HL-60/S4 treated with phorbol 12-myristate 13-acetate at 8.2 ng/mL for 4 days and 3 days (cell line): ENCODE data around the gene RUNX1.

Source experiments
- in situ Hi-C: fragments of 300-500 bp; cut with MboI; formaldehyde crosslinking; loops from 2 replicates; pipeline ENCODE4 v1.15.0; 2022; ENCODE audit warnings: low sequenced_read_pairs

RUNX1 gene

DNA sequence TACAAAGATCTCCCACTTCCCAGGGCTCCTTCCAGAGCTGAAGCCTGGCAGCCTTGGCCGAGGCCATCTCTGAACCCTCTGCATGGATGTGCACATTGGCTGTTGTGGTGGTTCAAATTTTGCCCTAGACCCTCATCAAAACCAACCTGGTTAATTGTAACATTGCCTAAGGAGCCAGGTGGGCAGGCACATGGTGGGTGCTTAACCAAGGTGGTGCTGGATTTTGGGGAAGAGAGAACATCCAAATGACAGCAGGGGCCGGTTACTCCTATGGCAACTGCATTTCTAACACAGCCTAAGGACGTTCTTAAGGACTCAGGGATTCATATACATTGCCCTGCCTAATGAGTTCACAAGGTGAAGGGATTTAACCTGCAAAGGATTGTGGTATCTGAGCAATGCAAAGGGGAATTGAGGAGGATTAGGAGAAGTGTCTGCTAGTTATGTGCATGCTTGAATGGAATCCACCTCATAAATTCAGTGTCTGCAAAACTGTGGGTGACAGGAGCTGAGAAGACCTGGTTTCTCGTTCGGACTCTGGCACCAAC lies 10.3 kb downstream of the RUNX1 start:
- in situ Hi-C loops, result loop anchor here (25.0 kb wide), 1 partner anchor 898 kb away; no protein-coding TSS in a partner anchor

DNA sequence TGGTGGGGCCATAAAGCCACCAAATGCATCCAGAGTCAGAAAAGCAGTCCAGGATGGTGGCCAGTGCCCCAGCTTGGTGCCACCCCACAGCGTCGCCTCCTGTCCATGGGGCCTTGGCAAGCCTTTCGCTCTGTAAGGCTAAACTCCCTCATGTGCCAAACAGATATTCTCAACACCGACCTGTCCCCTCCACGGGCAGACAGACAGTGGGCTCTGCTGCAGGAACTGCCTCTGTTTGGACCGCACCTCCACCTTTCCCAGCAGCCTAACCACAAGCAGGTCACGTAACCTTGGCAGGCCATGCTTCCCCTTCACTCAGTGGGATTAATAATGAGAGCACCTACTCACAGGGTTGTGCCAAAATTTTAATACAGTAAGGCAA lies 11.7 kb downstream of the RUNX1 start:
- in situ Hi-C loops, result loop anchor here (25.0 kb wide), 1 partner anchor 900 kb away; no protein-coding TSS in a partner anchor

DNA sequence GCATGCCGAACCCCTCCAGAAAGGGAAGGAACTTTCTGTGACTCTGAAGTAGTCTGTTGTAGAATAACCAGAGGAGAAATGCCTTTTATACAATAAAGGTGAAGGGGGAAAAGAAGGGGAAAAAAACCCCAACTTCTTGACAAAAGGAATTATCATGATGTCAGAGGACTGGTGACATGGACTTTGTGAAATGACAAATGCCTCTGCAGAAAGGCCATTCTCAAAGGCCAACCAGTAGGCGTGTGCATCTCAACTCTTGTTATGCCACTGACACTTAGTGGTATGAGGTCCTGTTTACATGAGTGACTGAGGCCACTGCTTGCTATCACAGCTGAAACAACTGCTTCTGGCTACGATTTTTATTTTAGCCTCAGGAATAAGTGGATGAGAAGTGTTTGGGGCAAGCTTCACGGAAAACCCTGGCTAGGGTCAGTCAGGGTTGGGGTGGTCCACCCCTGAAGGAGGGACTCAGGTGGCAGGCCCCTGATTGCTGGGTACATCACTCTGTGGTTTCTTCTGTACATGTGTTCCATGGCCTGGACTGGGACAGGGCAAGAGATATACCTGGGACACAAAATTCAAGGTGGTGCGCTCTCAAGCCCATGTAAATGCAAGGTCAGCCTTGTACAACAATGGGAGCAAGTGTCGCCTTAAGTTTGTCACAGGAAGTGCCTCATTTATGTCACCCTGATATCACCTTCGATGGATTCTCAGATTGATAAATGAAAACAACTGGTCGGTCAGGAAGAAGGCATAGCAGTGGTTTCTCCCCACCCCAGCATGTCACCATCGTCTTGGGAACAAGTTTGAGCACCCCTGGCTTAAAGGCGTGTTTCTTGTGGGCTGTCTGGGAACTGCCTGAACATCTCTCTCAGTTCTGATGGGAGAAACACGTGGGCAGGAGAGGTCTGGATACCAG lies 12.4 kb downstream of the RUNX1 start:
- in situ Hi-C loops, result loop anchor here (25.0 kb wide), 1 partner anchor 901 kb away; no protein-coding TSS in a partner anchor

DNA sequence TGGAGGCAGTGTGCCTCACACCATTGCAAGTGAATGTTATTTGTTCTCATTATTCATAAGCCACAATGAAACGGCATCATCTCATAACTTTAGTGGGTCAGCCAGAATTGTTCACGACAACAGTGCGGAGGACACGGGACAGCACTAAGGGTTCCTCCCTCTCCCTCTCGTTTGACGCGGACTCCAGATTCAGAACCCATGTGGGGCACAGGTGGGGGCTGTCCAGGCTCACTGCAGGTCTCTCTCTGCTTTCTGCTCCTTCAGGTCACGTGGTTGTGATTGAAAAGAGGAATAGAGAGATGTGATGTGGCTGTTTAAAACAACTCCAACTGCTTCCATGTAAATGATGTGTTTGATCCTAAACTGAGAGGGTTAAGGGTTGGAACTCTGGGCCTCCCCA lies 13.5 kb downstream of the RUNX1 start:
- in situ Hi-C loops, result loop anchor here (25.0 kb wide), 1 partner anchor 902 kb away; no protein-coding TSS in a partner anchor

DNA sequence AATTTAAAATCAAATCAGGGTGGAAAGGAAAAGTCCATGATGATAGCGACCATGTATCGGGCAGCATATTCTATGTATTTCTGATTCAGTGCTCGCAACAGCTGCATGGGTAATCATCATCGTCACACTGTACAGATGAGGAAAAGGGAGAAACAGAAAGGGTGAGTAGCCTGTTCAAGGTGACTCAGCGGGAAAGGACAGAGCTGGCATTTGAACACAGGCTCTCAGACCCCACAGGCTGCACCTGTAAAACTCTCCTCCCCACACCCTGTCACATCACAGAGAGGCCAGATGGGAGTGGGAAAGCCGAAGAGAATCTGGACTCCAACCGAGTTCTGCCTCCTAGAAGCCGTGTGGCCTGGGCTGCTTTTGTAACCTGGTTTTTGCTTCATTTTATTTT lies 14.0 kb downstream of the RUNX1 start:
- in situ Hi-C loops, result loop anchor here (25.0 kb wide), 1 partner anchor 902 kb away; no protein-coding TSS in a partner anchor

DNA sequence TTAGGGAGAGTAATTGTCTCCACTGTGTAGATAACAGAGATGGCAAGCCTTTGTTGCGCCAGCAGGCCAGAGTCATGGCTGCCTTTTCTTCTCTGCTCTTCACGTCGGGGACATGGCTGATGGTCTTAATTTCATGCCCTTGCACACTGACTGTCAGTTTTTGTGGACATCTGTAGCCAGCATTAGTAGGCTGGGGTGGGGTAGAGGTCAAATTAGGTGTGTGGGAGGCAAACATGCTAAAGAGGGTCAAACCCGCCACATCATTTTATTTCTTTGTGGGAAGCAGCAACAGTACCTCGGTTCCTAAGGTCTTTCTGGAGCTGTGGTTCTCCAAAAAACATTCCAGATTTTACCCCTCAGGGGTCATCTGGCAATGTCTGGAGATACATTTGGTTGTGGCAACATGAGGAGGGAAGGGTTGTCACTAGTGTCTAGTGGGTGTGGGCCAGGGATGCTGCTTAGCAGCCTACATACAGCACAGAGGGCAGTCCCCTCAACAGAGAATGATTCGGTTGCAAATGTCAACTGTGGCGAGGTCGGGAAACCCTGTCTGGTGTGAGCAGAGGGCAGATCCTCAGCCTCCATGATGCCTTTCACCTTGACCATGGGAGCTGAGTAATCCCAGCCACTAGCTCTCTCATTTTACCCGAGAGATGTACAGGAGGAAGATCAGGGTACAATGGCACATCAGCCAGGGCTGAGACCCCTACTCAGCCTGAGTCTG lies 14.7 kb downstream of the RUNX1 start:
- in situ Hi-C loops, result loop anchor here (25.0 kb wide), 1 partner anchor 903 kb away; no protein-coding TSS in a partner anchor

DNA sequence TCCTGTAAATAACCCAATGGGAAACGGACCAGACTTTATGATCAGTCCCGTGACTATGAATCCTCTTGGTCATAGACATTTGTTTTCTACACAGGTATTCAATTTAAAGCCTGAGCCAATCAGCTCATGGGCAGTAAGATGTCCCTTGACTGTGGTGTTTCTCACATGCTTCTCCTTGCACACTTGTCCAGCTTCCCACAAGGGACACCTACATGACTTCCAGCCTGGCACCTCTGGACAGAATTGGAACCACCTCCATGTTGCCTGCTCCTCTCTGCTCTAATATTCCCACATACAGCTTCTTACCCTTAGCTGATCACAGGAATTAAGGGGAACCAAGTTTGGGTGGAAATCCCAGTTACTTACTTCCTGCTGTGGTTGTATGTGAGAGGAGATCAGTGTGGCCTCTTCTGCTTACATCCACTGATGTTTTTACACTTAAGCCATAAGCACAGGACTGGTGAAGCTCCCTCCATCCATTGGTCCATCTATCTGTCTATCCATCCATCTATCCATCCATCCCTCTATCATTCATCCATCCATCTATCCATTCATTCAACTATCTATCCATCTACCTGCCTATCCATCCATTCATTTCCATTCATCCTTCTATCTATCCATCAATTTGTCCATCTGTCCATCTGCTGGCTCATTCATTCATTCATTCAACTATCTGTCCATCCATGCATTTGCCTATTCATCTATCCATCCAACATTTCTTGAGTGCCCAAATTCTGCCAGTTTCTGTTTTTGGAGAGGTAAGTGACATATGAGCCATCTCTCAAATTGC lies 16.4 kb downstream of the RUNX1 start:
- in situ Hi-C loops, result loop anchor here (25.0 kb wide), 1 partner anchor 905 kb away; no protein-coding TSS in a partner anchor

DNA sequence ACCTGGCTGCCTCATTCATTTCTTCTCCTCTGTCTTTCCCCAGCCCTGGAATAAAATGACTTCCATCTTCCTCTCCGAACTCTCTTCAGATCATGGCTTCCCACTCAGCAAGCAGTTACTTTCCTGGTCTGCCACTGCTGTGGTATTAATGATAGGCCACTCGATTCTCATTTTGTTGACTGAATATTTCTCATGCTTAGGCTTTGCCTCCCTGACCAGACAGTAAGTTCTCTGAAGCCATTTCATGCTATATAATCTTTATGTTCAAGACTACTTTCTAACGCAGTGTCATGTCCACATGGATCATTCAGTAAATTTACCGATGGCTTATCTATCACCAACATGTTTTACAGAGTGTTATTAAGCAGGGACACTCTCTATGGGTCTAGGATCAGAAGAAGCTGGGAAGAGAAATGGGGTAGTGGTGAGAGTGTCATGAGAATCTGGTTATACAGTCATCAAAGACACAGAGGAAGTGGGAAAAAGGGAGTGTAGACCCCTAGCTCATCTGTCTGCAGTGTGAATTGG lies 20.6 kb downstream of the RUNX1 start:
- in situ Hi-C loops, result loop anchor here (25.0 kb wide), 1 partner anchor 909 kb away; no protein-coding TSS in a partner anchor

DNA sequence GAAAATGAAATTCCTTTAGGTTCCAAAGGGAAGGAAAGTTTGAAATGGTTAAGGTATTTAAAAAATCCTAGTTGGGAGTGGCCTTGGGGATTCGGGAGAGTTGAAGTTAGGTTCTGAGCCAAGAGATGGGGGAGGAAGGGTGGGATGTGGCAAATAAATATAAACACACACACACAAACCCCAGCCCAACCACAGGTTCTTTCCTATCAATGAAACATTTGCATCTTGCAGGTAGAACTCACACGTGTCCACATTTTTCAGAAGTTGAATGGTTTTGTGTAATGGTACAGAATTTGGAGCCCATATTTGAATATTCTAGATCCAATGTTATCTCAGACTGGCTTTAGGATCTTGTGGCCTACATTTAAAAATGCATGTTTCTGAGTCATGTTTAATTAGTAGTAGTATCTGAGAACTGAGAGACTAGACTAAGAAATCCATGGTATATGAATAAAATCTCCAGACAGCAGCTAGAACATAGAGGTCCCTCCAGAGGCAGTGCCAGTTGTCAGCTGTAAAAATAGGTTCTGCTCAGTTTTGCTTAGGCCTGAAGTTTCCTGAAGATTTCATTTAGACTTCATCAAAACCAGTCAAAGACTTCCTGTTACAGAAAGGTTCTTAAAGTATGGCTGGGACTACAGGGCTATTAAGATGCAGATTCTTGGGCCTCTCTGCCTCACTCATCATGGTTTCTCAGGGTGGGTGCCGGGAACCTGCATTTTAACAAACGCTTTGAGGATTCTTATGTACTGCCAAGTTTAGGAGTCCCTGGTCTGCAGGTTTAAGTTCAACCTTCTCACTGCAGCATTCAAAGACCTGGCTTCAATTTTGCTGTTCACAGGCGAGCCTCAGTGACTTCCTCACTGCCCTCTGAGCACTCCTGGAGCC lies 21.3 kb downstream of the RUNX1 start:
- in situ Hi-C loops, result loop anchor here (25.0 kb wide), 1 partner anchor 909 kb away; no protein-coding TSS in a partner anchor

DNA sequence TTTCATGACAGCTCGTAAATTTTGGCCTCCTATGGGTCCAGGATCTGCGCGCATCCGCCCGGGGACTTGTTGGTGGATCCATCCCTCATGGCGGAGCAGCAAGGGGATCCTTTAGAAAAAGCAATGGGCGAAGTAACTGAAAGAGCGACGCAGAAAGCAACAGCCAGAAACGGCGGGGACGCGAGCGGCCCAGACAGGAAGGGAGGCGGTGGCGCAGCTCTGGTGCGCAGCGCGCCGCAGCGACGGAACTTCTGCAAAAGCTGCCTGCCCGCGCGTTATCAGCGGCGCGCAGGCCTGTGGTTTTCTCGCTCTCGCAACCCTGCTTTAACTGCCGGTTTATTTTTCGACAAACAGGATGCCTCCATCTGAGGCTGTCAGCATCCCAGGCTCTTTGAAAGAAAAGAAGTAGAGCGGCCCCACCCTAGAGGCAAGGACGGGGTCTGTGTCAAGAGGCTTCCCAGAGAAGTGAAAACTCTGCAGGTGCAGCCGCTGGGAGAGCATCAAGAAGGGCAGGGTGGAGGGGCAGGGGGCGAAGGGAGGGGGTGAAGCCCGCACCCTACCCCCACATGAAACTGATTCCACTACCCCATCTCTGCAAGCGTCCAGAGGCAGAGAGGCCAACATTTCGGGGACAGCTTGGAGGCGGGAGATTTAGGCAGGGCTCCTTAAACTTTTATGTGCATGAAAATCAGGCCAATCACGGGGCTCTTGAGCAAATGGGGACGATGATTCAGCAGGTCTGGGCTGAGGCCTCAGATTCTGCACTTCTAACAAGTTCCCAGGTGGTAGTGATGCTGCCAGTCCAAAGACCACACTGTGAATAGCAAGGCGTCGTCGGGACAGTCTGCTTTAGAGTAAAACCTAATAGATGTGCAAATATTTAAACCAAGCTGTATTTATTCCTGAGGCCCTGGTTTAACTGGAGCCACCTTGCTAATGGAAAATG lies 22.2 kb downstream of the RUNX1 start:
- in situ Hi-C loops, result loop anchor here (25.0 kb wide), 1 partner anchor 910 kb away; no protein-coding TSS in a partner anchor

DNA sequence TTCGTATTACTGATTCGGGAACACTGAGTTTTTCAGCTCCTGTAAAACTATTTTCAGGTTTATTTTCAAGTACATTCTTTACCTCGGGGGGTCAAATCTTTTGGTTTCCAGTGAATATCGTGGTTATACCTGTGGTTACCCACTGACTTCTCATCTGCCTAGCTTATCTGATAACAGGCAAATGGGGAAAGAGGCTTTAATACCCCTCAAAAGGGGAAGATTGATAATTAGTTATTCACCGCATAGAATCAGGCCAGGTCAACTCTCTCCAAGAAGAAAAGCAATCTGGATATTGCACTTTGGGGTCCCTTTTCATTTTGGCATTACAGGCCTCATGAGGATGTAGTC lies 23.0 kb downstream of the RUNX1 start:
- in situ Hi-C loops, result loop anchor here (25.0 kb wide), 1 partner anchor 911 kb away; no protein-coding TSS in a partner anchor

DNA sequence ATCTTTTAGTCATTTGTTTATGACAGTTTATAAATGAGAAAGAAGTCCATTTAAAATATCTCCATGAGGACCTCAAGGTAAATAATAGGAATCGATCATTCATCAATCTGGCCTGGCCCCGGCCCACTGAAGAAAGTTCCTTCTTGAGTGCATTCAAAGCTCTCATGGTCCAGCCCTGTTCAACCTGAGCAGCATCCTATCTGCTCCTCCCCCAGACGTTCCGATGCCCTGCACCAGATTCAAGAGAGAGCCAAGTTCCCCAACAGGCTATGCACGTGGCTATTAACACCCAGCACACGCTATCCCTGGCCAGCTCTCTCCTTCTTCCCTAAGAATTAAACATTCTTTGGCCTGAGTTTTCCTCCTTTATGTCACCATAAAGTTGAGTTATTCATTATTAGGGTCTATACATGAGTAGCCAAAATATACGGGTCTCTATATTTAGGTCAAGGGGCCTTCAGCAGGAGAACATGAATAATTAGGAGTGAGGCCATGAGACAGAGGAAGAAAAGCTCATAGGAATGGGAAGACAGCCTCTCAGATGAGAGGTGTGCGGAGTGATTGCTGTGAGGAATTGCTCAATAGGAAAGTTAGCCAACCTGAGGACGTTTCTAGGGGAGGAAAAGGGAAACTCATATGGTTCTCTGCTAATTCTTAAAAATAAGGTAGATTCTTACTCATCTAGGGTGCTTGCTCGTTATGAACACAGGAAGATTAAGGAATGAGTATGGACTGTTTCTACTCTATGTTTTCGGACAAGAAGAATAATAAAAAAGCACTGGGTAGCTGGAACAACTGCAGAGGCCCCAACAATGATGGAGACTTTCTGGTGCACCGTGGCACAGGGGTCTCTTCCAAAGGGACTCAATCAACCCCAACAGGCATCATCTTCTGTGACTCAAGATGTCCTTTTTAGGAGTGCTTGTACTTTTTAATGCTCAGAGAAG lies 23.6 kb downstream of the RUNX1 start:
- in situ Hi-C loops, result loop anchor here (25.0 kb wide), 1 partner anchor 912 kb away; no protein-coding TSS in a partner anchor

DNA sequence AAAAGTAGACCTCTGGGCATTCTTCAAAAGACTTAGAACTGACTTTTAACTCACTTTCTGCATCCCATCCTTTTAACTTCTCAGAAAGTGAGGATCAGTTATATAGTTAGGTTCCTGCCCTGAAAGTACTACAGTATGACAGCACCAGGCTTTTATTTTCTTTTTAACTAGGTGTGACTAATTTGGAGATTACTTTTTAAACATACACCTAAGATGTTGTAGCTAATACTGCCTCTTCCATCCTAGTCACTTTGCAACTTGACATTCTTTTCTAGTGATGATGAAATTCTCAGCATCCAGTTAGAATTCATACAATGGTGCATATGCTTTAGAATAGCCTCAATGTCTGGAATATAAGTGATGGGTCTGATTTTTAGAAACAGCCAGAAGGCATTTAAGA lies 24.6 kb downstream of the RUNX1 start:
- in situ Hi-C loops, result no loop called here

DNA sequence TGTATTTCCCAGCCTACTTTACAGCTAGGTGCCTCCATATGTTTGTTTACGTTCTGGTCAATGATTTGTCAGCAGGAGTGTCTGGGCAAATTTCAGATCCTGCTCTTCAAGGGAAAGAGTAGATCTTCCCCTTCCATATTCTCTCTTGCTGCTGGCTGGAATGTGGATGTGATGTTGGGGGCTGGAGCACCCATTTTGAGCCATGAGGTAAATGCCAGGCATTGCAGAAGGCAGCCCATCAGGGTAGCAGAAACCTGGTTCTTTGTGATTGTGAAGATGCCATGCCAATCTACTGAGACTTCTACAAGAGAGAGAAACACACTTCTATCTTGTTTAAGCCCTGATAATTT lies 25.1 kb downstream of the RUNX1 start:
- in situ Hi-C loops, result no loop called here

DNA sequence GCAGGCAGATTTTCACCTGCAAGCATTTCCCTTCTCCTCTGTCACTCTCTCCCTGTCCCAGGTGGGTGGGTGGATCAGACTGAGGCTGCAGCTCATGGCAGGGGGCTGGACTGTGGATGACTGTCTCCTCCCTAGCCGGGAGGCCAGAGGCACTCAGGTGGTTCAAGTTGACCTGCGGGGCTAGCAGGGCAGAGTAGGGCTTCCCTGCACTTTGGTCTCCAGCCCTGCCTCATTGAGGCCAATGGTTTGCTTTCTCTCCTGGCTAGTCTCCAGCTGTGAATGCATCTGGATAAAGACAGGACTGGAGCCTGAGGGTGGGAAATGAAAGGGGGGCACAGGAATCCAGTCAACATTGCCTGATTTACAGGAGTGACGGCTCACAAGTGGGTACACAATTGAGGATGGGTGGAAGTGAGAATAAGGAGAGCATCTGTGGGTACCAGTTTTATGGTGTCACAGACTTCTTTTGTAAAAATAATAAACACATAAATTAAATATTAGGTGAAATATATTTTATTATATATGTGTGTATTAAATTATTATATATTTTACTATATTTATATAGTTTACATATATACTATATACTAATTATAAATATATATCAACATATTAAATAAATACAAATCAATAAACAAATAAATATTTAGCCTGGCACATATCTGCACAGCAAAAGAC lies 25.6 kb downstream of the RUNX1 start:
- in situ Hi-C loops, result no loop called here

DNA sequence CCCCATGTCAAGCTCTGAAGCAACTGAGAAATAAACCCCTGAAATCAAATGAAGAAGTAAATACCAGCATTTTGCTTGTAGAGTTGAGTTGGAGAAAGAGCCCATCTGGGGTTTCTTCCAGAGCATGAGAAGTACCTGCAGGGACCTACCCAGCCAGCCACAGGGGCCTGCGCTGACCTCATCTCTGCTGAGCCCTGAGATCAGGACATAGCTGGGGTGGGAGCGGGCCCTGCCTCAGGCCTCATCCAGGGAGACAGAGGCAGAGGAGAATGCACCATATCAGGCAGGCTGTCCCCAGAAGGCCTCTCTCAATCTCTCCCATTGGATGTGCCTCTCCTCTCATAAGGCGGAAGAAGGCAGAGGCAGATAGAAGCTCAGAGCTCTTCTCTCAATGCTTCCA lies 27.6 kb downstream of the RUNX1 start:
- in situ Hi-C loops, result no loop called here
